GM06990 (cell line): ENCODE data around the gene STXBP1.

Source experiments
- DNase-seq: peaks from one replicate; pipeline ENCODE4 v3.0.0-alpha.2; 2011; ENCODE audit not compliant: insufficient read length; ENCODE audit errors: extremely low read depth
- H3K27me3 ChIP-seq: replicated peaks from 2 replicates; pipeline ENCODE4 v1.6.0; 2011; ENCODE audit warnings: low read length; ENCODE audit not compliant: control insufficient read depth, insufficient read depth
- H3K36me3 ChIP-seq: 2 replicates; pipeline ENCODE4 v1.5.1; 2011; ENCODE audit warnings: low read length; ENCODE audit not compliant: control insufficient read depth, insufficient read depth
- H3K4me3 ChIP-seq: replicated peaks from 2 replicates; pipeline ENCODE4 v1.5.1; 2011; ENCODE audit warnings: low read depth, mild to moderate bottlenecking, control low read depth, low read length
- TF ChIP-seq, protein P1 (sequence below): IDR thresholded peaks from 2 replicates; pipeline ENCODE4 v1.5.1; 2011; ENCODE audit warnings: low read length, control low read depth, mild to moderate bottlenecking, inconsistent platforms; ENCODE audit not compliant: insufficient read depth, poor library complexity, severe bottlenecking

Gene STXBP1

DNA sequence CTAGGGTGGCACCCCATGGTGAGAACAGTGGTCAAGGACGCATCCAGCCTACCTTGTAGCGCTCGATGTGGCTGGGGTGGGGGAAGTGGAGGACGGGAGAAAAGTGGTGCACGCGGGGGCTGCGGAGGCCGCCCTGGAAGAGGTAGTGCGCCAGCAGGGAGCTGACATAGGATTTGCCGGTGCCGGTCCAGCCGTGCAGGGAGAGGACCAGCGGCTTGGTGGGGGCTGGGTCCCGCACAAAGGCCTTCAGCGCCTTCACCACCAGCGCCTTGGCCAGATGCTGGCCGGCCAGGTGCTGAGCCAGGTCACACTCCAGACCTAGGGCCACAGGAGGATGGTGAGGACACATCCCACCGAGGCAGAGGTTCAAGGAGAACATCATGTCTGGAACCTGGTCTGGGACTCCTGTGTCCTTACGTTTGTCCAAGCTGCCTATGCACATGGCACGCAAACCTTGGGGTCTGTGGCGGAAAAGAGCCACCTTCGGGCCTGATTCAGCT lies 122.2 kb downstream of the STXBP1 start:
- no peak for DNase-seq
- Histone ChIP-seq H3K27me3 (no peaks in the 10 kb centered on the region), H3K36me3 (peaks cover 8% of the 10 kb centered on the region), H3K4me3 (peak overlapping the region; percentile 79)
- TF ChIP-seq, protein P1, sequence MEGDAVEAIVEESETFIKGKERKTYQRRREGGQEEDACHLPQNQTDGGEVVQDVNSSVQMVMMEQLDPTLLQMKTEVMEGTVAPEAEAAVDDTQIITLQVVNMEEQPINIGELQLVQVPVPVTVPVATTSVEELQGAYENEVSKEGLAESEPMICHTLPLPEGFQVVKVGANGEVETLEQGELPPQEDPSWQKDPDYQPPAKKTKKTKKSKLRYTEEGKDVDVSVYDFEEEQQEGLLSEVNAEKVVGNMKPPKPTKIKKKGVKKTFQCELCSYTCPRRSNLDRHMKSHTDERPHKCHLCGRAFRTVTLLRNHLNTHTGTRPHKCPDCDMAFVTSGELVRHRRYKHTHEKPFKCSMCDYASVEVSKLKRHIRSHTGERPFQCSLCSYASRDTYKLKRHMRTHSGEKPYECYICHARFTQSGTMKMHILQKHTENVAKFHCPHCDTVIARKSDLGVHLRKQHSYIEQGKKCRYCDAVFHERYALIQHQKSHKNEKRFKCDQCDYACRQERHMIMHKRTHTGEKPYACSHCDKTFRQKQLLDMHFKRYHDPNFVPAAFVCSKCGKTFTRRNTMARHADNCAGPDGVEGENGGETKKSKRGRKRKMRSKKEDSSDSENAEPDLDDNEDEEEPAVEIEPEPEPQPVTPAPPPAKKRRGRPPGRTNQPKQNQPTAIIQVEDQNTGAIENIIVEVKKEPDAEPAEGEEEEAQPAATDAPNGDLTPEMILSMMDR, result no peak

DNA sequence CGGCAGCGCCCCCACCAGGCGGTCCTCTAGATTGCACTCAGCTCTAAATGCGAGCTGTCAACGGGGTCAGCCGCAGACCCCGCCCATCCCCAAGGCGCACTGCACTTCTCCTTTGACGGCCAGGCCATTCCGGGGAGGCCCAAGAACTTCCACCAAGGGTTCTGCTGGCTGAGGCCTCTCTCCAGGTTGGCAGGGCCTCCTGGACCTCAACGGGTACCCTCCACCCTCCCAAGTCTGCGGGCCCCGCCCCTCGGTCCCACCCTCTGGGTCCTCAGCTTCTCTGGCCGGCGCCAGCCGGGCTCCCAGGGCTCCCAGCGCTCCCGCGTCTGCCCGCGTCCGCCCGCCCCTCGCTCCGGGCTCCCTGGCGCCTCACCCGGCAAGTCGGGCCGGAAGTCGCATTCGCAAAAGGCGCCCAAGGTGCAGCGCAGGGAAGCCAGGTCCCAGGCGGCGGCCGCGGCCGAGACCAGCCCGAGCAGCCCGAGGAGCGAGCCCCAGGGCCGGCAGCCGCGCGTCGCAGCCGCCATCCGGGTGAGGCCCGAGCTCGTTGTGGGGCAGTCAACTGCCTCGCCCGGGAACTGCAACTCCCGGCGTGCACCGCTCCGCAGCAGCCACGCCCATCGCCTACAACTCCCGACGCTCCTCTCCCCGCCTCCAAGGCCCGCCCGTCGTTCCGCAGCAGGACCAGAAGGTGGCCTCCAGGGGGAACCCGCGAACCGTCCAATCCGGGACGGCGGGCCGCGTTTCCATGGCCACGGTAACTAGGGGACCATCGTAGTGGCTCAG lies 122.9 kb downstream of the STXBP1 start, which contains the start of gene TOR2A:
Gene TOR2A (minus strand): TSS at position 548 of the 783 bp plus-strand sequence. CDS start 24 bp downstream, at position 524.
- TF ChIP-seq, protein P1, result peak; percentile 95
- Histone ChIP-seq H3K4me3 (peak within 1 kb of the TSS; percentile 79), H3K27me3 (no peaks in the 10 kb centered on the region), H3K36me3 (peaks cover 12% of the 10 kb centered on the region)
- DNase-seq, result peak; percentile 98

DNA sequence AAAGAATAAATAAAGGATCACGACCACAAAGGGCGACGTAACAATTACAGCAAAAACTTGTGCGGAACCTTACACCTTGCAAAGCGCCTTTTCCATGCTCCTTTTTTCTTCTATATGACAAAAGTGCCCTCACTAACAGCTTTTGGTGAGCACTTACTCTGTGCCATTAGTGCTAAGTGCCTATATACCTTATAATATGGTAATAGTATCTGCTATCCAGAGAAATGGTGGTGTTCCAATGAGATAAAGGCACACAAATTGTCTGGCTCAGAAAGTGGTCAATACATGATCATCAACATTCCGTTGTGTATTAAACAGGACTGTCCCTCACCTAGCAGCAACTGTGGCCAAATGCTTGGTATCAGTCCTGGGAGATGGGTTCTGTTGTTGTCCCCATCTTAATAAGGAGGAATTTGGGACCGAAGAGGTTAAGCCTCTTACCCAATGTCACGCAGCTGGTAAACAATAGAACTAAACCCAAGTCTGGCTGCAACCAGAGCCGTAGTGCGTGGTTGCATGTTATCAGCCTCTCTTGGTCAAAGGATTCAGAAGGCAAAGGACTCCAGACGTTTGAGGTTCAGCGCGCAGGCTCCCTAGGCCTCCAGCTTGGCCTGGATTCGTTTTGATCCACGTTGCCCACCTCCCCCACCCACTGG lies 123.6 kb downstream of the STXBP1 start:
- peaks cover 13% of the 10 kb centered on the region for H3K36me3 ChIP-seq
- DNase-seq, result no peak

DNA sequence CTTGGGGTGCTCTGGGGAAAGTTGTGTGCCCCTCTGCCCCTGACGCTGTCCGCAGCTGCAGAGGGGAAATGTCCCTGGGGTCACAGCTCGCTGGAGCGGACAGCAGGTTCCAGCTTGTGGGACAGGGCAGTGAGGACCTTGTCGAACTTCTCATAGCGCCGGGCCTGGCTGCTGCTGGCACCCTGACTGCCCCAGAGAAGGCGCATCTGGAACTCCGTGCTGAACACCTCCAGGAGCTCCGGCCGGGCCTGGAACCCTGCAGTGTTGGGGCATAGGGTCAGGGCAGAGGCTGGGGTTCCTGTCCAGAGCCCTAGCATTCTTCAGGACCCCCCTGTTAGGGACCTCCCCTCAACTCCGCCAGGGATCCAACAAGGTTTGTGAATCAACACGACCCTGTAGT lies 126.6 kb downstream of the STXBP1 start:
- Histone ChIP-seq H3K27me3 (no peaks in the 10 kb centered on the region), H3K4me3 (no peak overlapping the region), H3K36me3 (peaks cover 20% of the 10 kb centered on the region)
- TF ChIP-seq, protein P1, result no peak
- no peak for DNase-seq

More for the DNA sequence above, 123.6 kb downstream of the STXBP1 start:
- TF ChIP-seq, protein P1, result no peak
- Histone ChIP-seq H3K4me3 (no peak overlapping the region), H3K27me3 (no peaks in the 10 kb centered on the region)

DNA sequence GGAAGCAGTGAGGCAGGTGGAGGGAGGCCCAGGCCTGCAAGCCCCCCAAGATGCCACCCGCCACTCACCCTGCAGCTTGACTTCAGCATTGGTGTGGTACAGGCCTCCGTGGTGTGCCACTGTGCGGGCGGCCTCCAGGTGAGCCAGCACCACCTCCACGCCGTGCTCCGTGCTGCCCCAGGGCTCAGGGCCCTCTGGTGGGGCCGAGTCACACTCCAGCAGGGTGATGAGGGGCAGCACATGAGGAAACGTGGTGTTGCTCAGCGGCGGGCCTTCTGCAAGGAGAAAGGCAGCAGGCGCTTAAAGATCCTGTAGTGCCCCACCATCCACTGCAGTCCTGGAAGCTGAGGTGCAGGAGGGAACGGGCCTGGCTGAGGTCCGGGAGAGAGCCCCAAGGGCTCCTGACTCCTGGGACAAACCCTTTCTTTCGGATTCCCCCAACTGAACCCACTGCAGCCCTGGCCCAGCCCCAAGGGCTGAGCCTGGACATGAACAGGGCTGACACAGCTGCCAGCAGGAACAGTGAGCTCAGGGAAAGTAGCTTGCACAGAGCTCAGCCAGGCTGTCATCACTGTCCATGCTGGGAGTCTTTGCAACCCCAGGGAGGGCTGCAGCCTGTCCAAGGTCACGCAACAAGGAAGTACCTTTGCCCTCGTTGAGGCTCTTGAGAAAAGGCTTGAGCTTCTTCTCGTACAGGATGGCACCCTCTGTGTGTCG lies 127.7 kb downstream of the STXBP1 start:
- Histone ChIP-seq H3K36me3 (peaks cover 27% of the 10 kb centered on the region), H3K4me3 (no peak overlapping the region), H3K27me3 (no peaks in the 10 kb centered on the region)
- TF ChIP-seq, protein P1, result no peak
- DNase-seq, result no peak
